ENCODE results near the gene TEPSIN. TPM values are rescaled to one million over a fixed set of nuclear protein-coding genes. Genes with fewer than 3 reads are reported as not detected.

TEPSIN gene
- total RNA-seq, 2 experiments from 2014 or later: 25.9 to 31.7 TPM

DNA sequence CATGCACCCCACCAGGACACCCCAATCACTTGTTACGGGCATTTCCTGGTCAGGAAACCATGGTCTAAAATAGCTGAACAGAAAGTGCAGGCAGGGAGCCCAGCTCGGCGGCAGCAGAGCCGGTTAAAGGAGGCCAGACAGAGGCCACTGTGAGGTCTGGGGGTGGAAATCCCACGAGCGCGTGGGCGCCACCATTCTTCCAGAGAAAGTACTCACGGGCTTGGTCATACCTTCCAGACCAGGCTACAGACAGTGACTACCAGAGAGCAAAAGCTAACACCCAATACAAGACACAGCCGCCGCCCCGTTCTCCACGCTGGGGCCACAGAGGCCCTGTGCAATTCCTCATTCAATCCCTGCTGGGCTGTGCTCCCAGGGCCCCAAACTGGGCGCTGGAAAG, 28.0 kb downstream of the TEPSIN start:
- Mint-ChIP-seq H3K27ac (no peak overlapping the region), H3K4me3 (no peak overlapping the region), H3K4me1 (no peaks in the 10 kb centered on the region), H3K36me3 (no peaks in the 10 kb centered on the region), H3K9me3 (no peaks in the 10 kb centered on the region), H3K27me3 (no peaks in the 10 kb centered on the region)
- DNase-seq: no peak

DNA sequence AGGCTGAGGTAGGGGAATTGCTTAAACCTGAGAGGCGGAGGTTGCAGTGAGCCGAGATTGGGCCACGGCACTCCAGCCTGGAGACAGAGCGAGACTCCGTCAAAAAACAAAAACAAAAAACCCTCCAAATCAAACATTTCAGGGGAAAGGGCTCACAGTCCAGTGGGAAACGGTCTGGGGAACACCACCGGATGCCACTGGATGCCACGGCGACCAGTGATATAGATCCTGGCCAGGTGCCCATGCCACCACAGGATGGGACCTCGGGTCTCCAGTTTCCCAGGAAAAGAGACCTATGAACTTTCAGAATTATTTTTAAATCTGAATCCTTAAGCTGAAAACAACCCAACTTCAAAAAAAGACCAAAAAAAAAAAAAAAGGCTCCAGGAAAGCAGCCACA, 28.4 kb downstream of the TEPSIN start:
- Mint-ChIP-seq H3K36me3 (no peaks in the 10 kb centered on the region), H3K9me3 (no peaks in the 10 kb centered on the region), H3K27me3 (no peaks in the 10 kb centered on the region), H3K4me3 (no peak overlapping the region), H3K4me1 (no peaks in the 10 kb centered on the region), H3K27ac (no peak overlapping the region)
- no peak for DNase-seq

DNA sequence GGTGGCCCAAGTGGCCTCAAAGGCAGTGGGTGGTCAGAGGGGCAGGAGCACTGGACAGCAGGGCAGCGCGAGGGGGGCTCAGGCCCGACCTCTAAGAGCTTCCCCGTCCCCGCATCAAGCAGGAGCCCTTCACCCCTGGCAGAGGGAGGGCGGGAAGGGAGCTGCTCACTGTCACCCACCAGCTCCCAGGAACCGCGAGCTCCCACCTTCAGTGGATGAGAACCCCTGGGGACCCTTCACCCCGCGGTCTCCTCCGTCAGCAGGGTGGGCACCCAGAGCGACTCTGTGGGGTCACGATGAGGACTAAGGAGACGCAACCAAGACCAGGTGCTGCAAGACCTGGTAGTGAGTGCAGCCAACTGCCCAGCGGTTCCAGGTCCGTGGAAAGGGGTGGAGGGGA, 29.7 kb downstream of the TEPSIN start:
- no peak overlapping the region for H3K27ac Mint-ChIP-seq
- DNase-seq: no peak
- no peaks in the 10 kb centered on the region for H3K27me3 Mint-ChIP-seq
- H3K4me1 Mint-ChIP-seq: no peaks in the 10 kb centered on the region
- H3K36me3 Mint-ChIP-seq: no peaks in the 10 kb centered on the region
- no peak overlapping the region for H3K4me3 Mint-ChIP-seq
- H3K9me3 Mint-ChIP-seq: no peaks in the 10 kb centered on the region

DNA sequence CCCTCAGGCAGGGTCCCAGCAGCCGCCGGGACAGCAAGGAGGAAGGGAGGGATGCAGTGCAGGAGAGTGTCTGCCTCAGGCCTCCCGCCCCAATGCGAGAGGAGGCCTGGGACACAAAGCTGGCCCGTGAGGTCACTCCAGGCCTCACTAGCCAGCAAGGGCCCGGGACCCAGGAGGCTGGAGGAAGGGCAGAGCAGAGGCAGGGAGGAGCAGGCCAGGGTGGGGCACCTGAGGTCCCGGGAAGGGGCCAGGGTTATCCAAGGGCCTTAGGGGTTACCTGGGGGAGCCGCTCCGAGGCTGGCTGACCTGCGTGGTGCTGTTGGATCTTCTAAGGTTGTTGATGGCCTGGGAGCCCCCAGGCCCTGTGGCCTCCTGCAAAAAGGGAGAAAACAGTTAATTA, 30.2 kb downstream of the TEPSIN start:
- H3K27ac Mint-ChIP-seq: no peak overlapping the region
- H3K27me3 Mint-ChIP-seq: no peaks in the 10 kb centered on the region
- H3K4me1 Mint-ChIP-seq: no peaks in the 10 kb centered on the region
- DNase-seq: no peak
- no peaks in the 10 kb centered on the region for H3K36me3 Mint-ChIP-seq
- H3K9me3 Mint-ChIP-seq: no peaks in the 10 kb centered on the region
- no peak overlapping the region for H3K4me3 Mint-ChIP-seq

DNA sequence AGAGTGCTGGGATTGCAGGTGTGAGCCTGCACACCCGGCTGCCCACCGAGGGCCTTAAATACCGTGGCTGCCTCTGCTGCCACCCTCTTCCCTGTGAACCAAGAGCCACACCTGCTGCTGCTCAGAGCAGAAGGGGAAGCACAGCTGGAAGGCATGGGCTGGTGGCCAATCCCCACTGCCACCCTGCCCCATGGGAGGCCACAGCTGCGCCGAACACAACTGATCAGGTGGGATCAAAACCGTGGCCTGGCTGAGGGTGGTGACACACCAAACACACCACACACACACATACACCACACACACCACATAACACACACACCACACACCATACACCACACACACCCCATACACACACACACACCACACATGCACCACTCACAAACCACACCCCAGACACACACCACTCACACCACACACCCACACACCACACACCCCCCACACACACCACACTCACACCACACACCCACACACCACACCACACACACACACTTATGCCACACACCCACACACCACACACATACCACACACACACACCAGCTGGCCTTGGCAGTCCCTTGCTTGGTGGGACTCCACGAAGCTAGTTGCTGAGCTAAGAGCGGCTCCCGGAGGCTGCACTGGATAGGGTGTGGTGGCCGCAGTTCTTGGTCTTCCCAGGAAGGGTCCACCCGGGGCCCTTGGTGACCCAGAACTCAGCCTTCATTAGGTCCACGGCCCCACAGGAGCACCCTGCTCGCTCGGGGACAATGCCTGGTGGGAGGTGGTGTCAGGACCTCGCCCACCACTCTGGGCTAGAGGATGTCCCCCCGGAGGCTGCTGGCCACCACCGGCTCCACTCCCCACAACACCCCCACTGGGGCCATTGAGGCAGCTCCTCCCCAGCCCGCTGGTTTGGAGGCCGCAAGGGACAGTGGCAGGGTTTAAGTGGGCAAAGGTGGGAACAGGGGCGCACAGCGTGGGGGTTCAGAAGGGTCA, 31.0 kb downstream of the TEPSIN start:
- H3K9me3 Mint-ChIP-seq: no peaks in the 10 kb centered on the region
- no peaks in the 10 kb centered on the region for H3K27me3 Mint-ChIP-seq
- H3K4me1 Mint-ChIP-seq: no peaks in the 10 kb centered on the region
- no peak for DNase-seq
- H3K36me3 Mint-ChIP-seq: no peaks in the 10 kb centered on the region
- H3K4me3 Mint-ChIP-seq: peak overlapping the region; percentile 11
- no peak overlapping the region for H3K27ac Mint-ChIP-seq

DNA sequence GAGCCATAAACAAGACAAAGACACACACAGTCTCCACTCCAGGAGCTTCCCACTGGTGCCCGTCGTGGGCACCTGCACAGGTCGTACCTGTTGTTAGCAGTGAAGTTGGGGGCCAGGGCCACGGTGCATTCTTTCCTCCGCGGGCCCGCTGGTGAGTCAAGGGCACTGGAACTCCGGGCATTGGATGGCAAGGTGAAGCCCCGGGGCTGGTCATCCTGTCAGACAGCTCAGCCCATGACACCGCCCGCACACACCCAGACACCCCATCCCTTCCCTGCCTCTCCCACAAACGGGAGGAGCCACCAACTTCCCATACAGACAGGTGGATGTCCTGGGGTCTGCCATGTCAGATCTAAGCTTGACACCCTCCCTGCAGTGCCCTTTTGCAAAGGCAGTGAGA, 32.2 kb downstream of the TEPSIN start:
- H3K36me3 Mint-ChIP-seq: no peaks in the 10 kb centered on the region
- H3K27ac Mint-ChIP-seq: no peak overlapping the region
- H3K4me3 Mint-ChIP-seq: no peak overlapping the region
- DNase-seq: no peak
- no peaks in the 10 kb centered on the region for H3K27me3 Mint-ChIP-seq
- no peaks in the 10 kb centered on the region for H3K4me1 Mint-ChIP-seq
- no peaks in the 10 kb centered on the region for H3K9me3 Mint-ChIP-seq

DNA sequence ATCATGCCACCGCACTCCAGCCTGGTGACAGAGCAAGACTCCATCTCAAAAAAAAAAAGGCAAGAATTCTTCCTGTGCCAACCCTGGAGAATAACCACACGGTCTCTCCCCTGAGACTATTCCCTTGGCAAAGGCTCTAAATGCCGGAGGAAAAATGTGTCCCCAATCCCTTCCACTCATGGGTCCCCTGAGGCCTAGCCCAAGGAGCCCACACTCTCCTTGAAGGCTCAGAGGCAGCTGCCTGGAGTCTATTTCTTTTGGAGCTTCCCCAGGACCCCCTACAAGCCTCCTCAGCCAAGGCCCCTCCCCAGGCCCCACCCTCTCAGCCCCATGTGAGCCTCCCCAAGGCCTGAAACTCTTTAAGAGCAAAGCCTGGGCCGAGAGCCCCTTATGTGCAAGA, 32.7 kb downstream of the TEPSIN start:
- Mint-ChIP-seq H3K9me3 (no peaks in the 10 kb centered on the region), H3K27ac (no peak overlapping the region), H3K4me3 (no peak overlapping the region), H3K4me1 (no peaks in the 10 kb centered on the region), H3K36me3 (no peaks in the 10 kb centered on the region), H3K27me3 (no peaks in the 10 kb centered on the region)
- DNase-seq: no peak

DNA sequence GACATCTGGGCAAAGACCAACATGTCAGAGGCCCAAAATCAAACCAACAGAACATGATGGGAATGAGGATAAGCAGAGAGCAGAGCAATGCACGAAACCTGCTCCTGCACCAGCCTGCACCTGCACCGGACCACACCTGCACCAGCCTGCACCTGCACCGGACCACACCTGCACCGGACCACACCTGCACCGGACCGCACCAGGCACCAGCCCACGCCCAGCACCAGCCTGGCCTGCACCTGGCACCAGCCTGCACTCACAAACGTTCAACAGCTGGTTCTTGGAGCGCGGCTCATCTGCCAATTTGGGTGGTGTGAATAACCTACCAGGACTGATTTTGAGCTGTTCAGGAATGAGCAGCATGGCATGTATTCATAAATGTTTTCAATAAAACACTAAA, 34.3 kb downstream of the TEPSIN start:
- H3K27me3 Mint-ChIP-seq: no peaks in the 10 kb centered on the region
- no peaks in the 10 kb centered on the region for H3K36me3 Mint-ChIP-seq
- H3K9me3 Mint-ChIP-seq: no peaks in the 10 kb centered on the region
- no peak overlapping the region for H3K4me3 Mint-ChIP-seq
- DNase-seq: no peak
- H3K27ac Mint-ChIP-seq: no peak overlapping the region
- H3K4me1 Mint-ChIP-seq: no peaks in the 10 kb centered on the region

DNA sequence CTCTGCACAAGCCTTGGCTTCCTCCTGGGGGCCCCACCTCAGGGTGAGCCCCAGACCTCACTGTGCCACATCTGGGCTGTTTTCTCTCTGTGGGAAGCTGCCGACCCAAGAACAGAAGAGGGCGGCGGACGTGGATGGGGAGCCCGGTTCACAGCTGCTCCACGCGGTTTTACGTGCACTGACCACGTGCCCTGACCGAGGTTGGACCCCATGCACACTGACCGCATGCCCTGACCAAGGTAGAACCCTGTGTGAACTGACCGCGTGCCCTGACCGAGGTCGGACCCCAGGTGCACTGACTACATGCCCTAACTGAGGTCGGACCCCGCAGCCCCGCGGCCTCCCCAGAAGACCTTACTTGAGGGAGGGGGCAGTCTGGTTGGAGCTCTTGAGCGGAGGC, 35.7 kb downstream of the TEPSIN start:
- no peak overlapping the region for H3K27ac Mint-ChIP-seq
- no peaks in the 10 kb centered on the region for H3K4me1 Mint-ChIP-seq
- DNase-seq: no peak
- H3K27me3 Mint-ChIP-seq: no peaks in the 10 kb centered on the region
- no peaks in the 10 kb centered on the region for H3K9me3 Mint-ChIP-seq
- H3K4me3 Mint-ChIP-seq: no peak overlapping the region
- H3K36me3 Mint-ChIP-seq: no peaks in the 10 kb centered on the region

DNA sequence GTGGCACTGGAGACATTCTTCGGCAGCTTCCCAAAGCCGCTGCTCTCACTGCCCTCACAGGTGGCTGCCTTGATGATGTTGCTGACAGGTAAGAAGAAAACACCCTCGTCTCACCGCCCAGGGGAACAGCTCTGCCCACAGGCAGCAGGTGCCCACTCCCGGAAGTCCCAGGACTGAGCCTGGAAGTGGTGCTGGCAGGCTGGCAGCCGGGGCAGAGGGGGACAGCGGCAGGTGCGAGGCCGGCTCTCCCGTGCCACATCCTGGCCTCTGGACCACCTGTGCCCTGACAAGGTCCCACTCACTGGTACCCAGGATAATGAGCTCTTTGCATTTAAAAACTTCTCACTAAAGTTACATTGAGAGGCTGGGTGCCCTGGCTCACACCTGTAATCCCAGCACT, 36.5 kb downstream of the TEPSIN start:
- no peak for DNase-seq
- Mint-ChIP-seq H3K36me3 (no peaks in the 10 kb centered on the region), H3K4me1 (no peaks in the 10 kb centered on the region), H3K27me3 (no peaks in the 10 kb centered on the region), H3K9me3 (no peaks in the 10 kb centered on the region), H3K4me3 (no peak overlapping the region), H3K27ac (no peak overlapping the region)

DNA sequence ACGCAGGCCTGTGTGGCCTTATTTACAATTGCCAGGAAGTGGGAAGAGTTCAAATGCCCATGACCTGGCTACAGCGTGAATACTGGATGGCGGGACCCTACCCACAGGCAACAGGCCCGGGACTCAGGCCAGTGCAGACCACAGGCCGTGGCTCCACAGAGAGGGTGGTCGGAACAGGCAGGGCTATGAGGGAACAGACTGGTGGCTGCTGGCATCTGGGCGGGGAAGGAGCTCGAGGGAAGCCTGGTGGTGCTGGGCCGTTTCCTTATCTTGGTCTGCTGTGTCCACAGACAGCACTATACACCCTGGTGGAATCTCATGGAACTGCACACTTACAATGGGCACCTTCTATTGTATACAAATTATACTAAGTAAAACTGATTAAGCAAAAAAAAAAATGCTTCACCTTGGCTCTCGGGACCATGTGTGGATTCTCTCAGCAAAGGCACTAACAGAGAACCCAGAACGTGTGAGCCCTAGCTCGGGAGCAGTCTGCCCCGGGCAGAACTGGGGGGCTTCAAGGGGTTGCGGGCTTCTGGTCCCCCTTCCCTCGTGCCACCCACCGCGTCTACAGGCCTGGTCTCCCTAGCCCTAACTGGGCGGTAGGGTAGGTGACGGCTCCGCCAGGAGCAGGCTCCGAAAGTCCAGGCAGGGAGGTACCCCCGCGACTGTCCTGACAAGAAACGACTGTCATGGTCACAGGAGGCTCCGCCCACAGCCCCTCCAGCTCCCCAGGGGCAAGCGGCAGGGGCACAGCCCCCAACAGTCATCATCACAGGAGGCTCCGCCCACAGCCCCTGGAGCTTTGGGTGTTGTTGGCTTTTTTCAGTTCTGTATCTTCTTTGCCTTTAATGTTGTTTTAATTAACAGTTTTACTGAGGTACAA, 37.9 kb downstream of the TEPSIN start:
- H3K36me3 Mint-ChIP-seq: no peaks in the 10 kb centered on the region
- no peak for DNase-seq
- H3K9me3 Mint-ChIP-seq: no peaks in the 10 kb centered on the region
- H3K27ac Mint-ChIP-seq: no peak overlapping the region
- H3K27me3 Mint-ChIP-seq: no peaks in the 10 kb centered on the region
- H3K4me3 Mint-ChIP-seq: no peak overlapping the region
- no peaks in the 10 kb centered on the region for H3K4me1 Mint-ChIP-seq

DNA sequence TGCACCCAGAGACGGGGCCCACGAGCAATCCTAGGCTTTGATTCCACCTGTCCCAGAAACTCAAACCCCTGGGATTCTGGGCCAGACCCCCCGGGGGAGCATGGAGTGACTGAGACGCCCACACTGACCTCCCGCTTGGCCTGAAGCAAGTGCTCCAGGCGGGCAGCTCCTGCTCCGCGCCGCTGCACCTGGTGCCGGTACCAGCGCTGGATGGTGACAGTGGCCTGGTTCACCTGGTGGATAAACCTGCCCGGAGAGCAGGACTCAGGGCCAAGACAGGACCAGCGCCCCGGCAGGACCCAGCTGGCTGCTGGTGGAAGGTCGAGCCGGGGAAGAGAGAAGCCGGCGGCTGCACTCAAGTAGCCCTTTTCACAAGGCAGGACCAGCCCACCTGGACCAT, 38.7 kb downstream of the TEPSIN start:
- Mint-ChIP-seq H3K27ac (no peak overlapping the region), H3K9me3 (no peaks in the 10 kb centered on the region), H3K27me3 (no peaks in the 10 kb centered on the region), H3K36me3 (no peaks in the 10 kb centered on the region), H3K4me1 (no peaks in the 10 kb centered on the region), H3K4me3 (no peak overlapping the region)
- DNase-seq: no peak

DNA sequence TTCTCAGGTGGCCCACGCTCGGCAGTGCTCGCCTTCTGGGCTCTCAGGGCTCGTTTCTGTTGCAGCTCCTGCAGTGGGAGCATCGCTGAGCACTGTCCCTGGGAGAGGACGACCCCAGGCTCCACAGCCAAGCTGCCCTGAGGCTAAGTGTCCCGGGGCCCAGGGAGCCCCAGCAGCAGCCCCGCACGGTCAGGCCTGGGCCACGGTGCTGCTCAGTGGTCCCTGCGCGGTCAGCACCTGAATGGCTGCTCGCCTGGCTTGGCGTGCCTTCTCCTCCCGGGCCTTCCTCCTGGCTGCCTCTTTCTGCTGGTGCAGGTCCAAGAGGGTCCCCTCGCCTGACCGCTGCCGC, 39.4 kb downstream of the TEPSIN start:
- DNase-seq: no peak
- no peaks in the 10 kb centered on the region for H3K9me3 Mint-ChIP-seq
- no peaks in the 10 kb centered on the region for H3K27me3 Mint-ChIP-seq
- H3K27ac Mint-ChIP-seq: no peak overlapping the region
- no peaks in the 10 kb centered on the region for H3K36me3 Mint-ChIP-seq
- no peaks in the 10 kb centered on the region for H3K4me1 Mint-ChIP-seq
- H3K4me3 Mint-ChIP-seq: no peak overlapping the region

DNA sequence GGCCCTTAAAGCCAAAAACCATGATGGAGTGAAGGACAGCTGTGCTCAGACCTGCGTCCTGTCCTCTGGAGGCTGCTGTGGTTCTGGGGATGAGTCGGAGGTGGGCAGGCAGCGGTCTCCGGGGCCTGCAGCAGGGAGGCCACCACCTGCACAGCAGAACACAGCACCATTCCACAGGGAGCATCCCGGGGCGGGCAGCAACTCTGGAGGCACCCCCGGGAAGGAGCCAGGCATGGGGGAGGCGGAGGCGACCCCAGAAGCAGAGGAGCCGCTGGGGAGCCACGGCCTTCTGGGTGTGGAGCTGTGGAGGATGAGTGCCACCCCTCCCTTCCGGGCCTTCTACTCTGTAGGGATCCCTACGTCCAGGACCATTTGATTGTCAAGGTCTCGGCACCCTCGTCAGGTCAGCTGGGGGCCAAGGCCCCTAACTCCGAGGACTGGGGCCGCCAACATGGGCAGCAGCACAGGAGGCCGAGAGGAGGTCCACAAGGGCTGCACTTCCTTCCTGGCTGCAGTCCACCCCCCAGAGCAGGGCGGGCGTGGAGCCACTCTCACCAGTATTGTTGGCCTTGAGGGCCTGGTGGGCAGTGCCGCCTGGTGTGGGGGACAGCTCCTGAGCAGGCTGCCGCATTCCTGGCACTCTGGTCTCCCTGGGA, 39.9 kb downstream of the TEPSIN start:
- H3K4me1 Mint-ChIP-seq: no peaks in the 10 kb centered on the region
- H3K36me3 Mint-ChIP-seq: no peaks in the 10 kb centered on the region
- H3K4me3 Mint-ChIP-seq: no peak overlapping the region
- no peaks in the 10 kb centered on the region for H3K9me3 Mint-ChIP-seq
- H3K27me3 Mint-ChIP-seq: no peaks in the 10 kb centered on the region
- H3K27ac Mint-ChIP-seq: no peak overlapping the region
- no peak for DNase-seq

DNA sequence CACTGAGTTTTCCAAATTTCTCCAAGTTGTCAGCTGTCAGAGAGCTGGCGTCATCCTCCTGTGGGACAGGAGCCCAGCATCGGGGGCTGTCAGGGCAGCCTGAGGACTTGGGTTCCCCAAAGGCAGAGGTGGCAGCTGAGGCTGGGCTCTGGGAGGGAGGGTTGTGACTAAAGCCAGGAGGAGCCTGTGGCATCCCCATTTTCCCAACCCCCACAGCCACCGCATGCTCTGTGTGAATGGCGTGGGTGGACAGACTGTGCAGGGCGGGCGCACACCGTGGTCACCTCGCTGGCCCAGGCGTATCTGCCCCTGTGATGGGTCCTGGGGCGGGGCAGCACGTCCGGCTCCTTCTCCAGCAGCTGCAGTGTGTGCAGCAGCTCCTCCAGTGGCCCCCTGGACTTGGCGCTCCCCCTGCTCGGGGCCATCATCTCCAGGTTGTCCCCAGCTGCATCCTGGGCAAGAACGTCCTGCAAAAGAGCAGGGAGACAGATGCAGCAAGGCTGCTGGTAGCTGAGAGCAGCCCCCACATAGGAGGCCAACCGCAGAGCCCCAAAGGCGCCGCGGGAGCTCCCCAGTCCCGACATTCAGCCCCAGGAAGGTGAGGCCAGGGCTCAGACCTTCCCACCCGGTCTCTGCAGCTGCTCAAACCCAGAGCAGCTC, 40.9 kb downstream of the TEPSIN start:
- no peak for DNase-seq
- Mint-ChIP-seq H3K4me1 (no peaks in the 10 kb centered on the region), H3K9me3 (no peaks in the 10 kb centered on the region), H3K27me3 (no peaks in the 10 kb centered on the region), H3K27ac (no peak overlapping the region), H3K36me3 (no peaks in the 10 kb centered on the region), H3K4me3 (no peak overlapping the region)
